K562 (cell line): Measurements from ENCODE around the gene WT1. TPM values are rescaled to one million over a fixed set of nuclear protein-coding genes. Genes with fewer than 3 reads are reported as not detected.

Experiments used
- ATAC-seq: fragments of 200-7000 bp; cut with Tn5 transposase; 3 replicates; pipeline ENCODE4 v1.9.1; 2020; ENCODE audit warnings: moderate library complexity
- BruUV-seq: library from RNA; stranded (reverse); fragments of 400-500 nt; replicated peaks from 2 replicates; lab custom pipeline; 2021; lab: Mats Ljungman, UMichigan
- CTCF ChIA-PET: fragments of 300-600 bp; formaldehyde crosslinking; extraction: SDS; loops from one replicate; lab custom pipeline; 2021; ENCODE audit warnings: low intra/inter-chr PET ratio; lab: Yijun Ruan, JAX
- POLR2A ChIA-PET: fragments of 300-600, 350-650 bp; sonication (Branson Sonifier 250); formaldehyde crosslinking; extraction: SDS; loops from one replicate; lab custom pipeline; 2021; ENCODE audit warnings: antibody characterized with exemption, inconsistent platforms; lab: Yijun Ruan, JAX
- DNase-seq, 4 experiments: peaks; one replicate each; pipeline versions ENCODE4 v3.0.0 to v3.0.0-alpha.2; 2011 to 2018; ENCODE audit warnings: low spot score in 3 of 4, mixed read lengths in 3 of 4; ENCODE audit errors: extremely low read depth in 1 of 4
- FAIRE-seq: peaks from 2 replicates; lab custom pipeline; 2011; peaks lifted over from hg19 to GRCh38; lab: Jason Lieb, UNC
- H2AFZ ChIP-seq: 2 replicates; pipeline ENCODE4 v1.6.0; 2011; ENCODE audit warnings: low read depth, low read length, control low read depth, inconsistent platforms
- H3K27ac ChIP-seq: fragments of 200-600 bp; 3 replicates; pipeline ENCODE4 v1.8.0; 2011; ENCODE audit warnings: low read depth, mild to moderate bottlenecking, control low read depth, inconsistent platforms, low read length, moderate library complexity, mixed read lengths; ENCODE audit errors: extremely low read depth
- H3K27me3 ChIP-seq, 2 experiments: fragments of 300-600 bp in 1 of 2; 2 replicates in 1 of 2; 3 replicates in 1 of 2; pipeline versions ENCODE4 v1.6.0 to v1.8.0; 2011; ENCODE audit warnings: inconsistent platforms in 2 of 2, low read length in 2 of 2, mild to moderate bottlenecking in 1 of 2, mixed read lengths in 1 of 2, moderate library complexity in 1 of 2; ENCODE audit not compliant: control insufficient read depth in 2 of 2, insufficient read depth in 2 of 2
- H3K36me3 ChIP-seq: fragments of 300-600 bp; 3 replicates; pipeline ENCODE4 v1.8.0; 2011; ENCODE audit warnings: mild to moderate bottlenecking, low read length, inconsistent platforms; ENCODE audit not compliant: control insufficient read depth, insufficient read depth
- H3K4me1 ChIP-seq, 2 experiments: fragments of 200-600 bp in 1 of 2; replicated peaks in 1 of 2; 2 replicates in 1 of 2; 3 replicates in 1 of 2; pipeline versions ENCODE4 v1.5.1 to v1.8.0; 2011; ENCODE audit warnings: inconsistent platforms in 2 of 2, low read length in 2 of 2, mild to moderate bottlenecking in 1 of 2, mixed read lengths in 1 of 2, moderate library complexity in 1 of 2; ENCODE audit not compliant: control insufficient read depth in 2 of 2, insufficient read depth in 2 of 2
- H3K4me2 ChIP-seq: 2 replicates; pipeline ENCODE4 v1.6.1; 2011; ENCODE audit warnings: low read length, control low read depth, inconsistent platforms, mixed read lengths; ENCODE audit not compliant: insufficient read depth
- H3K4me3 ChIP-seq: fragments of 200-600 bp; sonication (generic), shearing (Covaris generic); 2 replicates; pipeline ENCODE4 v1.5.1; 2016; ENCODE audit warnings: control low read depth, inconsistent platforms
- H3K79me2 ChIP-seq: fragments of 200-600 bp; 3 replicates; pipeline ENCODE4 v1.8.0; 2011; ENCODE audit warnings: low read length, inconsistent platforms; ENCODE audit not compliant: control insufficient read depth, insufficient read depth
- H3K9ac ChIP-seq, 2 experiments: 2 replicates each; pipeline versions ENCODE4 v1.6.0 to v1.6.1; 2011; ENCODE audit warnings: low read depth in 2 of 2, low read length in 2 of 2, control low read depth in 1 of 2, inconsistent platforms in 1 of 2, mild to moderate bottlenecking in 1 of 2, mixed read lengths in 1 of 2; ENCODE audit not compliant: insufficient read depth in 1 of 2
- H3K9me1 ChIP-seq: one replicate; pipeline ENCODE4 v1.6.0; 2011; ENCODE audit warnings: inconsistent platforms, mild to moderate bottlenecking, low read length, moderate library complexity; ENCODE audit not compliant: control insufficient read depth, insufficient read depth
- H3K9me3 ChIP-seq: replicated peaks from 2 replicates; pipeline ENCODE4 v1.5.1; 2011; ENCODE audit warnings: low read depth, low read length, inconsistent platforms; ENCODE audit not compliant: control insufficient read depth, insufficient read depth
- H4K20me1 ChIP-seq: replicated peaks from 2 replicates; pipeline ENCODE4 v1.6.1; 2011; ENCODE audit warnings: low read length, inconsistent platforms, mixed read lengths; ENCODE audit not compliant: control insufficient read depth, insufficient read depth
- GABPA ChIP-seq: fragments of 200-800 bp; sonication (Bioruptor generic); conservative IDR thresholded peaks from 2 replicates; pipeline ENCODE4 v1.6.1; 2016; ENCODE audit warnings: low read depth, missing genetic modification characterization, missing compliant biosample characterization
- HDAC2 ChIP-seq: fragments of 450-650 bp; IDR thresholded peaks from 2 replicates; pipeline ENCODE4 v1.6.1; 2016; ENCODE audit warnings: mild to moderate bottlenecking
- JUN ChIP-seq, 2 experiments: sonication (generic) in 1 of 2; formaldehyde crosslinking in 1 of 2; IDR thresholded peaks; 2 replicates each; pipeline versions ENCODE4 v1.6.1 to v1.8.0; 2012 to 2022; ENCODE audit warnings: borderline replicate concordance in 2 of 2, mild to moderate bottlenecking in 2 of 2, improper control_type of control experiment in 1 of 2, low read depth in 1 of 2, low read length in 1 of 2, missing genetic modification reagents in 1 of 2
- MAFG ChIP-seq: fragments of 450-650 bp; conservative IDR thresholded peaks from 2 replicates; pipeline ENCODE4 v1.6.1; 2016; ENCODE audit warnings: missing genetic modification characterization, missing compliant biosample characterization
- PRDM10 ChIP-seq: fragments of 450-650 bp; IDR thresholded peaks from 2 replicates; pipeline ENCODE4 v1.6.1; 2018; ENCODE audit not compliant: partially characterized antibody
- RBM39 ChIP-seq: fragments of 200-400 bp; formaldehyde crosslinking; optimal IDR thresholded peaks from 2 replicates; pipeline ENCODE3; 2018; ENCODE audit warnings: low read depth, low read length
- TCF15 ChIP-seq: fragments of 250-450 bp; sonication (Bioruptor Pico); IDR thresholded peaks from 2 replicates; pipeline ENCODE4 v1.8.0; 2022; ENCODE audit warnings: moderate library complexity, mild to moderate bottlenecking, inconsistent platforms
- TCF7 ChIP-seq: sonication (generic); IDR thresholded peaks from 2 replicates; pipeline ENCODE4 v1.6.1; 2016; ENCODE audit warnings: antibody characterized with exemption, borderline replicate concordance
- ZFP30 ChIP-seq: fragments of 250-450 bp; sonication (Bioruptor Pico); IDR thresholded peaks from 2 replicates; pipeline ENCODE4 v1.8.0; 2022; ENCODE audit warnings: moderate library complexity, mild to moderate bottlenecking, inconsistent platforms, borderline replicate concordance
- WGBS: fragments of 100-300 bp; shearing (Covaris generic); methylation state at CpG from one replicate; pipeline ENCODE4 v1.1.6; 2016; ENCODE audit warnings: low coverage, mixed read lengths; ENCODE audit not compliant: insufficient coverage; ENCODE audit errors: missing lambda C conversion rate; 5-methylcytosine and 5-hydroxymethylcytosine counted together
- in situ Hi-C: fragments of 300-500 bp; cut with MboI; formaldehyde crosslinking; loops from 4 replicates; pipeline ENCODE4 v1.15.0; 2018; ENCODE audit warnings: inconsistent platforms, mixed read lengths
- intact Hi-C: fragments of 100-400 bp; cut with micrococcal nuclease; formaldehyde crosslinking; loops from 2 replicates; pipeline ENCODE4 v1.14.2; 2022
- polyA plus RNA-seq, 8 experiments: library from polyadenylated mRNA; depleted of rRNA in 4 of 8; stranded (reverse) in 5 of 8; unstranded in 3 of 8; fragments of >200 nt; fragmentation: Nextera tagmentation in 2 of 8; fragmentation: Illumina TruSeq in 1 of 8; extraction: Ambion mirVana in 2 of 8; extraction: Trizol in 1 of 8; gene quantifications; 2 replicates each; pipeline versions ENCODE4 v1.2.1 to v1.2.3, GENCODE V29; 2011 to 2014; ENCODE audit warnings: inconsistent platforms in 1 of 8, missing spikeins in 1 of 8
- total RNA-seq, 7 experiments: library from RNA; depleted of rRNA in 6 of 7; stranded (reverse); fragments of >200 nt in 6 of 7; fragmentation: Illumina TruSeq in 2 of 7; extraction: Trizol in 2 of 7; gene quantifications; 2 replicates each; pipeline versions ENCODE4 v1.2.1 to v1.2.3, GENCODE V29; 2011 to 2021; ENCODE audit warnings: low replicate concordance in 1 of 7
- TF ChIP-seq, protein P1 (sequence below): sonication (generic); formaldehyde crosslinking; IDR thresholded peaks from 2 replicates; pipeline ENCODE4 v1.8.0; 2023; ENCODE audit warnings: missing genetic modification reagents, mild to moderate bottlenecking, borderline replicate concordance

WT1 gene
- total and polyA plus RNA-seq, 9 of the 15 experiments (the other 6 are each of a cell fraction or from before 2014, with no cell fraction given) = 7.1 to 33.8 (median 19.4) TPM

DNA sequence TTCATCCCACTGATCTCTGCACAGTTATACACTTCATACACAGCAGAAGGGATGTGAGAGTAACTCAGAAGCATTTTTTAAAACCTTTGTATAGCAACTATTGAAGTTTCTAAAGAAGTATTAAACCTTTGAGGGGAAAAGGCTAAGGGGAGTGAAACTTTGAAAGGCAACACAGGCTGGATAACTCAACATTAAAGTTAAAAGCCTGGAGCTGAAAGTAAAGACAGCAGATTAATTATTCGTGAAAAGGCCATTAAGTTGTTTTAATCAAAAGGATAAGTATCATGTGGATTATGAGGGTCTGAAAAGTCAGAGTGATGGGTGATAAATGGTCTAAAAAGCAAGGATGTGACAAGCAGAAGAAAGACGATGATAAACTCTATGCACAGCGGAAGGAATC, 17.5 kb downstream of the WT1 start (continued):
- TF ChIP-seq, protein P1, sequence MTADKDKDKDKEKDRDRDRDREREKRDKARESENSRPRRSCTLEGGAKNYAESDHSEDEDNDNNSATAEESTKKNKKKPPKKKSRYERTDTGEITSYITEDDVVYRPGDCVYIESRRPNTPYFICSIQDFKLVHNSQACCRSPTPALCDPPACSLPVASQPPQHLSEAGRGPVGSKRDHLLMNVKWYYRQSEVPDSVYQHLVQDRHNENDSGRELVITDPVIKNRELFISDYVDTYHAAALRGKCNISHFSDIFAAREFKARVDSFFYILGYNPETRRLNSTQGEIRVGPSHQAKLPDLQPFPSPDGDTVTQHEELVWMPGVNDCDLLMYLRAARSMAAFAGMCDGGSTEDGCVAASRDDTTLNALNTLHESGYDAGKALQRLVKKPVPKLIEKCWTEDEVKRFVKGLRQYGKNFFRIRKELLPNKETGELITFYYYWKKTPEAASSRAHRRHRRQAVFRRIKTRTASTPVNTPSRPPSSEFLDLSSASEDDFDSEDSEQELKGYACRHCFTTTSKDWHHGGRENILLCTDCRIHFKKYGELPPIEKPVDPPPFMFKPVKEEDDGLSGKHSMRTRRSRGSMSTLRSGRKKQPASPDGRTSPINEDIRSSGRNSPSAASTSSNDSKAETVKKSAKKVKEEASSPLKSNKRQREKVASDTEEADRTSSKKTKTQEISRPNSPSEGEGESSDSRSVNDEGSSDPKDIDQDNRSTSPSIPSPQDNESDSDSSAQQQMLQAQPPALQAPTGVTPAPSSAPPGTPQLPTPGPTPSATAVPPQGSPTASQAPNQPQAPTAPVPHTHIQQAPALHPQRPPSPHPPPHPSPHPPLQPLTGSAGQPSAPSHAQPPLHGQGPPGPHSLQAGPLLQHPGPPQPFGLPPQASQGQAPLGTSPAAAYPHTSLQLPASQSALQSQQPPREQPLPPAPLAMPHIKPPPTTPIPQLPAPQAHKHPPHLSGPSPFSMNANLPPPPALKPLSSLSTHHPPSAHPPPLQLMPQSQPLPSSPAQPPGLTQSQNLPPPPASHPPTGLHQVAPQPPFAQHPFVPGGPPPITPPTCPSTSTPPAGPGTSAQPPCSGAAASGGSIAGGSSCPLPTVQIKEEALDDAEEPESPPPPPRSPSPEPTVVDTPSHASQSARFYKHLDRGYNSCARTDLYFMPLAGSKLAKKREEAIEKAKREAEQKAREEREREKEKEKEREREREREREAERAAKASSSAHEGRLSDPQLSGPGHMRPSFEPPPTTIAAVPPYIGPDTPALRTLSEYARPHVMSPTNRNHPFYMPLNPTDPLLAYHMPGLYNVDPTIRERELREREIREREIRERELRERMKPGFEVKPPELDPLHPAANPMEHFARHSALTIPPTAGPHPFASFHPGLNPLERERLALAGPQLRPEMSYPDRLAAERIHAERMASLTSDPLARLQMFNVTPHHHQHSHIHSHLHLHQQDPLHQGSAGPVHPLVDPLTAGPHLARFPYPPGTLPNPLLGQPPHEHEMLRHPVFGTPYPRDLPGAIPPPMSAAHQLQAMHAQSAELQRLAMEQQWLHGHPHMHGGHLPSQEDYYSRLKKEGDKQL = no peak
- no peak for TF ChIP-seq RBM39

DNA sequence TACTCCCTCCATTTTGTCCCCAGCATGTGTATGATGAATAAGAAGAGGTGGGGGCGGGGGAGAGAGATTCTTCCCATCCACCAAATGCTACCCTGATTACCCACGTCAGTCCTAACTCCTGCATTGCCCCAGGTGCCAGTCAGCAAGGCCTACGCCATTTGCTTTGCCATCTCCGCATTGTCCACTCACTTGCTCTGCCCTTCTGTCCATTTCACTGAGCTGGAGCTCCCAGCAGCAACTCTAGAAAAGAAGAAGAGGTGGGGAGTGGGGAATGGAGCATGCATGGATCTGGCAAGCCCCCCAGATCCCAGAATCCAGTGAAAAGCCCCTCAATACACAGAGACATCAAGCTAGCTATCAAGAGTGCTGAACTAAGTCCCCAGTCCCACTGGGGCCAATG, 19.0 kb downstream of the WT1 start:
- intact Hi-C loops = no loop called here
- CTCF ChIA-PET = no interaction called here
- peaks cover 26% of the 10 kb centered on the region for H3K79me2 ChIP-seq
- no peak overlapping the region for H2AFZ ChIP-seq
- BruUV-seq = no TSS peak
- H3K27ac ChIP-seq = no peak overlapping the region
- in situ Hi-C loops = no loop called here
- ATAC-seq (no peak), DNase-seq (no peak), FAIRE-seq (no peak)
- H4K20me1 ChIP-seq = no peaks in the 10 kb centered on the region
- no peaks in the 10 kb centered on the region for H3K9me3 ChIP-seq
- H3K4me2 ChIP-seq = no peak overlapping the region
- POLR2A ChIA-PET = interaction anchor here (1.1 to 1.3 kb wide), 2 partner anchors 9 to 17 kb away, joined by 3 to 4 read pairs; no protein-coding TSS in a partner anchor
- H3K9me1 ChIP-seq = no peaks in the 10 kb centered on the region
- WGBS = 93% methylated on average over 4 of the region's 4 CpGs
- peaks cover 5 to 16% of the 10 kb centered on the region in 2 experiments; a peak in 4 of 5 replicates for H3K4me1 ChIP-seq
- no peaks in the 10 kb centered on the region for H3K27me3 ChIP-seq
- peaks cover 81% of the 10 kb centered on the region for H3K36me3 ChIP-seq
- H3K9ac ChIP-seq = no peak overlapping the region; a peak in 1 of 4 replicates
- H3K4me3 ChIP-seq = no peak overlapping the region
- TF ChIP-seq TCF7 = no peak
- no peak for TF ChIP-seq ZFP30 (CRISPR knock-in tag)
- no peak for TF ChIP-seq GABPA (tag)
- no peak for TF ChIP-seq TCF15 (CRISPR knock-in tag)
- no peak for TF ChIP-seq MAFG (tag)
- no peak for TF ChIP-seq PRDM10
- TF ChIP-seq HDAC2 = no peak
- TF ChIP-seq JUN (IDR thresholded peaks at IDR 0.05; ENCODE audit: borderline replicate concordance, low read depth, low read length) = no peak
- no peak for TF ChIP-seq JUN (CRISPR knock-in tag; IDR thresholded peaks at IDR 0.05; ENCODE audit: borderline replicate concordance)
